TTC549 (cell line): ENCODE results near the gene KHDRBS2.

Experiments
- FAIRE-seq: peaks from 2 replicates; lab custom pipeline; 2012; peaks lifted over from hg19 to GRCh38; lab: Jason Lieb, UNC

Gene KHDRBS2

DNA sequence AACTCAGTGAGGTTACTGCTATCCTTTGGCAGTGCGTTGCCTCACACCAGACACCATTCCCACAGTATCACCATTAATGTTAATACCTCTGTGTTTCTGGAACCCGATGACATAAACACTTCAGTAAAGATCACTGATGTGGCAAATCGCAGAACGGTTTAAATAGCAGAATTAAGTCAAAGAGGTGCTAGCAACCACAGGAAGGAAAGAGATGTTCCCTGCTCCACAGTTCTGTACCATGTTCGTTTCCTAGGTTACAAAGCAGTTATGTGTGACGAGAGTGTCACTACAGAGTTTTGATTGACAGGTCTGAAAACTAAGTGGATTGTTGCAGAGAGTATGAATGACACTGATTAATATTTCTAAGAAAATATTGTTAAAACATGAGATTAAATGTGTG lies 272.3 kb downstream of the KHDRBS2 start:
- no peak for FAIRE-seq

DNA sequence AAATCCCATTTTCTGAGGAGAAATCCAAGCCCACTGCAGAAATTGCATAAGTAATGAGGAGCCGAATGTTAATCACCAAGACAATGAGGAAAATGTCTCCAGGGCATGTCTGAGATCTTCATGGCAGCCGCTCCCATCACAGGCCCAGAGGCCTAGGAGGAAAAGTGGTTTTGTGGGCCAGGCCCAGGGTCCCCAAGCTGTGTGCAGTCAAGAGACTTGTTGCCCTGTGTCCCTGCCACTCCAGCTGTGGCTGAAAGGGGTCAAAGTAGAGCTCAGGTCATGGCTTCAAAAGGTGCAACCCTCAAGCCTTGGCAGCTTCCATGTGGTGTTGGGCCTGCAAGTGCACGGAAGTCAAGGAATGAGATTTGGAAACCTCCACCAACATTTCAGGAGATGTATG lies 276.6 kb downstream of the KHDRBS2 start:
- no peak for FAIRE-seq

- no peak for FAIRE-seq
These were observed 296.4 kb downstream of the KHDRBS2 start for GRCh38 chr6:61989616-61990015.

DNA sequence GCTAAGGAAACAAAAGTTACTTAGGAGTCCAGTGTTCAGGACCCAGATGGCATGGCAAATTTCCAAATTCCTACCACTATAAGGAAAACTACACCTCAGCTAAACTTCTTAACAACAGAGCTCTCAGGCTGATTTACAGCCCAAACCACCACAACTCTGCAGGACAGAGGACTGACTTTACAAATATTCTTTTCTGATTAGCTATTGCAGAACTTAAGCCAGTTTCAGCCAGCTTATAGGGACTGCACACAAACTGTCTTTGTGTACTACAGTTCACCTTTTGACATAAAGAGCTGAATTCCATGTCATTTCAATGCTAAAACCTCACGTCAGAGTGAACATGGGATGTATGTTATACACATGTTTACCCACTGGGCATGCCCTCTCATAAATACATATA lies 305.4 kb downstream of the KHDRBS2 start:
- no peak for FAIRE-seq

GRCh38 chr6:61977947-61978346 lies 308.1 kb downstream of the KHDRBS2 start:
- FAIRE-seq = no peak

DNA sequence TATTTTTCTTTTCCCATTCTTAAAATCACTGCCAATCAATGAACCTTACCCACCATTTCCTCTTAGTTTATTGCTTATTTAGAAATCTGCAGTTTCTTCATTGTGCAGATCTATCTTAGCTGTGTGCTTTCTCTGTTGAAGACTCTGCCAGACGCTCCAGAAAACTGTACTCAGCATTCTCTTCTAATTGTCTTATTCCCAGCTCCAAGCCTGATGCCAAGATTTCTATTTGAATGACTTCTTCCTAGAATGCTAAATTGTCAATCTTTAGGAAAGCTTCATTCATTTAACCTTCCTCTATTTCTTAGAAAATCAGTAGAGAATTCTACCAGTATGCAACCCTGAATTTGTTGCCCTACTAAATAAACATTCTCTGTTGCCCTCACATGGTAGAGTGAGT lies 308.9 kb downstream of the KHDRBS2 start:
- no peak for FAIRE-seq

- FAIRE-seq = no peak
These were observed 326.8 kb downstream of the KHDRBS2 start for GRCh38 chr6:61959196-61959595.

DNA sequence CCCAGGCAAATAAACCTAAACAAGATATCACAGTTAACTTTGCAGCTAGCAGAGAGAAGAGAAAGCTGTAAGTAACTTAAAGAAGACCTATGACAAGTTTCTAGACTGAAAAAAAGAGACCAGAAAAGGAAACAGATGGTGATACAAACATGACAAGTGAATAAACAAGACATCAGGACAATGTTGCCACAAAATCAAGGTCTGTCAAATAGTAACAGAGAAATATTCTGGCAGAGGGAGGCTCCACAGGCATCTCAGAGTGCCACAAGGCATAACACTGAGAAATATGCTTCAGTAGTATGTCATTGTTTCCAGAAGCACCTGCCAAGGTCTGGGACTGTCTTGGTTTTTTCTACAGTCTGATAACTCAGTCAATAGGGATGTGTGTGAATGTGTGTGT lies 332.2 kb downstream of the KHDRBS2 start:
- no peak for FAIRE-seq

DNA sequence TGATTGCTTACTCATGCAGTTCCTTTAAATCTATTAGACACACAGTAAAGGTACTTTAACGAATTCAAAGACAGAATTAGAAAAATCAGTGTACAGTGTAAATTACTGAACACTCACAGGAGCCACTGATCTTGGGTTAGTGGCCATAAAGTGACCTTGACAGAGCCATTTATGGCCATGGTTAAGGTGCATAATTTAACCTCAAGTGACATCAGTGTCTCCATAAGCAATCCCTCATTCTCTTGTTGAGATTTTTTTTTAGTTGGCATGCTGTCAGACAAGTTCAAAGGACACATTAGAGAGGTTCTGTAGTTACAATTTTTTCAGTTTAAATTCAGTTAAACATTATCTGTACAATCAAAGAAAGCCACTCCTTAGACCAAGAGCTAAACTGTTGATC lies 334.4 kb downstream of the KHDRBS2 start:
- FAIRE-seq = no peak

- FAIRE-seq = no peak
These were observed 335.2 kb downstream of the KHDRBS2 start for GRCh38 chr6:61950811-61951210.

DNA sequence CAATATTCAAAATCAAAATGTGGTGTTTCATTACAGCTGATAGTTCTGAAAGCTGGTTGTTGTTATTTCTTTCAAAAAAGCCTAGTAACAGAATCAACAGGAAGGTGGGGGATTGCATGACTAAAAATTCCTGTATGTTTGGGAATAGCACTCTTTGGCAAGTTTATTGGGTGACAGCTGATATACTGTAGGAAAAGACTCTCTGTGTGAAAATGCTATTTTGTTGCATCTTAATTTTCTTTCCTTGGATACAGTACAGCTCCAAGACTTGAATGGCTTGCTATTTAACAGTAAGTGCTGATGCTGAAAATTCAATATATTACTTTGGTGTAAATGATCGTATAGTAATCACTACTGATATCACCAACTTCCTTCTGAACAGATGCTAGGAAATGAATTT lies 336.1 kb downstream of the KHDRBS2 start:
- no peak for FAIRE-seq

GRCh38 chr6:61949161-61949560 lies 336.9 kb downstream of the KHDRBS2 start:
- no peak for FAIRE-seq

DNA sequence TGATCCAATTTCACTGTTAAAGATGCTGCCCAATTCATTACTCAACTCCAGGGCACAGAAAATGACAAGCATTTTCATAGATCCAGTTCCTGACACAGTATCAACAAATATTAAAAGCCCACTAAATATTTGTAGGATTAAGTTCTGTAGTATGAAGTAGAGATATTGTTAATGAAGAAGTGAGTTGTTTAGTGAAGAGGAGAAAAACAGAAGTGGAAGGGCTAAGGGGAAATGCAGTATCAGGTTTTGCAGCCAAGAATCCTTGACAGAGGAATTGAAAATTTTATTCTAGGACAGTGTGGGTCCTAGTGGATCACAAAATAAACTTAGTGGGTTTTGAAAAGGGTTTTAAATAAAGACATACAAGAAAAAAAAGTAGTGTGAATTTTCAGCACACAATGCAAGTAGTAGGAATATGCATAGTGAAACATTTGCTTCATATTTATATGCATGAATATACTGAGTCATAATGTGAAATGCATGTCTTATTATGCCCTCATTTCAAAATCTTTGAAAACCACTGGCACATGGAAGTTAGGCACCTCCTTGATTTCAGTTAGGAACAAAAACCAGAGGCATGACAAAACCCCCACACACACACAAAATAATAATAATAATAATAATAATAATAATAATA lies 338.6 kb downstream of the KHDRBS2 start:
- no peak for FAIRE-seq

- FAIRE-seq = no peak
These were observed 345.1 kb downstream of the KHDRBS2 start for GRCh38 chr6:61940919-61941318.

- FAIRE-seq = no peak
These were observed 350.7 kb downstream of the KHDRBS2 start for GRCh38 chr6:61935242-61935846.

DNA sequence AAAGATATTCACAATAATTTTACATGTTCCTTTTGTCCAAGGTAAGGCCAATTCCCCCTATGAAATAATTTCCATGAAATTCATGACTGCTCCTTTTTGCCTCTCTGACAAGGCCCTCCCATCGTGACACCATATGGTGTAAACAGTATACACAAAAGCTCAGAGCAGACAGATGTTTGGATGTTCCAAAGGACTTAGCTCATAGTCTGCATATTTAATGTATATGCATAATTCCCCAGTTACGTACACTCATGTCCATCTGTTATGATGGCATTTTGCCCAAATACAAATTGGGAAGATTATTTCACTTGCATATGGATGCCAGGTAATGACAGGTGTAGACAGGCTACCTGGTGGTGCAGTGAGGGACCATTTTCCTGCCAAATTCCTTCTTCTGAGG lies 376.5 kb downstream of the KHDRBS2 start:
- no peak for FAIRE-seq

GRCh38 chr6:61901748-61902147 lies 384.3 kb downstream of the KHDRBS2 start:
- no peak for FAIRE-seq

GRCh38 chr6:61894536-61894935 lies 391.5 kb downstream of the KHDRBS2 start:
- FAIRE-seq = no peak

GRCh38 chr6:61887423-61887822 lies 398.6 kb downstream of the KHDRBS2 start:
- FAIRE-seq = no peak

DNA sequence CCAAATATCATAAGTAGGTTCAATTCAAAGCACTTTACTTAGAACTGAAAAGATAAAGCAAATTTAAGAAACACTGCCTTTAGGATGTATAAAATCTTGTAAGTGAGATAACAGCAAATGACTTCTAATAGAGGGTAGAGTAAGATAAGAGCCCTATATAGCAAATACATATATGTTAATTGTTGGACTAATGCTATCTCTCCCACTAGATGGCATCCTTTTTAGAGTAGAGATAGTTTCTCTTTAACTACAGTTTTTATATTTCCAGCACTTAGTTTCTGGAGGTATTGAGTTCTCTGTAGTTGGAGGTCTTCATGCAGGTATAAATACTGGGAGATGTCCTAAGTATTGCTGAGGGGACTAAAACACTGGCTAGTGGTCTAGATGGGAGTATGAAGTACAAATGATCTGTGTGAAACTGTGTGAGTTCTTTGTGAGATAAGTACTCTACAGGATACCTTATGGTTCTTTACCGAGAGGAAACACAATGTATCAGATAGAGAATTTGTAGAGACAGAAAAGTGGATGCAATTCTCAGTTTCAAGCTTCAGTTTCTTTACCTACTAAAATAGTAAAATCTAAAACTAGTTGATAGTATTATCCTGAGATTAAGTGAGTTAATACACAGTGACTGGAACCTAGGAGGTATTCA lies 399.3 kb downstream of the KHDRBS2 start:
- no peak for FAIRE-seq

DNA sequence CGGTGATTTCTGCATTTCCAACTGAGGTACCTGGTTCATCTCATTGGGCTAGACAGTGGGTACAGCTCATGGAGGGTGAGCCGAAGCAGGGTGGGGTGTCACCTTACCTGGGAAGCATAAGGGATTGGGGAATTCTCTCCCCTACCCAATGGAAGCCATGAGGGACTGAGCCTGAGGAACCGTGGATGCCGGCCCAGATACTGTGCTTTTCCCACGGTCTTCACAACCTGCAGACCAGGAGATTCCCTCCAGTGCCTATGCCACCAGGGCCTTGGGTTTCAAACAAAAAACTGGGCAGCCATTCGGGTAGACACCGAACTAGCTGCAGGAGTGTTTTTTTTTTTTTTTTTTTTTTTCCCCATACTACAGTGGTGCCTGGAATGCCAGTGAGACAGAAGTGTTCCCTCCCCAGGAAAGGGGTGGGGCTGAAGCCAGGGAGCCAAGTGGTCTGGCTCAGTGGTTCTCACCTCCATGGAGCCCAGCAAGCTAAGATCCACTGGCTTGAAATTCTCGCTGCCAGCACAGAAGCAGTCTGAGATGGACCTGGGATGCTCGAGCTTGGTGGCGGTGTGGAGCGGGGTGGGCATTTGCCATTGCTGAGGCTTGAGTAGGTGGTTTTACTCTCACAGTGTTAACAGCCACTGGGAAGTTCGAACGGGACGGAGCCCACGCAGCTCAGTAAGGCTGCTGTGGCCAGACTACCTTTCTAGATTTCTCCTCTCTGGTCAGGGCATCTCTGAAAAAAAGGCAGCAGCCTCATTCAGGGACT lies 416.2 kb downstream of the KHDRBS2 start:
- FAIRE-seq = no peak

DNA sequence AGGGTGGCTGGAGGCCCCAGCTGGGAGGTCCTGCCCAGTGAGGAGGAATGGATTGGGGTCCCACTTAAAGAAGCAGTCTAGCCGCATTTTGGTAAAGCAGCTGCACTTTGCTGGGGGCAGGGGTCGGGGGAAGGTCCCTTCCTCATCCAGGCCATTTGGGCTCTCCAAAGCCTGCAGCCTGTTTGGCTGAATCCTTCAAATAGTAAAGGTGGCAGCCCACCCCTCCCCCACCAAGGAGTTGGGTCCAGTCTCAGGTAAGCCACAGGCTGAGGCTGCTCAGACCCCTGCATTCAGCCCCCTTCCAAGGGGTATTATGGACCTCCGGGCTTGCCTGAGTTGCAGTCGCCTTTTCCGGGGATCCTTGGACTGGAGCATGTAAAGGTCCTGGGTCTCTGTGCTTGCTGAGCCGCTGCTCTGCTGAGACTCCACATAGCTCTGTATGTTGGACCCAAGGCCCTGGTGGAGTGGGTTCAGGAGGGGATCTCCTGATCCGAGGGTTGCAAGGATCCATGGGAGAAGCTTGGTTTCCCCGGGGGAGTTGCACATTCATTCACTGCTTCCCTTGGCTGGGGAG lies 417.4 kb downstream of the KHDRBS2 start:
- no peak for FAIRE-seq

DNA sequence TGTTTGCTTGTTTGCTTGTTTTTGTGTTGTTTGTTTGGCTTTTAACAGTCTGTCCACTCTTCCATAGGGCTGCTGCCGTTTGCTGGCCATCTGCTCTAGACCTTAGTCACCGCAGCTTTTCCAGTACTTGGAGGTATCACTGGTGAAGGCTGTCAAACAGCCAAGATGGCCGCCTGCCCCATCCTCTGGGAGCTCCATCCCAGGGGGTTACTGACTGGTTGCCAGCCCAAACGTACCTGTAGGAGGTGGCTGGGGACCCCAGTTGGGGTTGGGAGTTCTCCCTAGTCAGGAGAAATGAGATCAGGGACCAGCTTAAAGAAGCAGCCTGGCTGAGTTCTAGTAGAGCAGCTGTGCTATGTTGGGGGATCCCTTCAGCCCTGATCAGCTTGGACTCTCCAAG lies 418.4 kb downstream of the KHDRBS2 start:
- no peak for FAIRE-seq
